DOHH2 (cell line): ENCODE data around the gene PKHD1.

Experiments
- H3F3A ChIP-seq: fragments of 200-600 bp; sonication (generic), shearing (Covaris generic); 2 replicates; pipeline ENCODE4 v1.6.0; 2016; ENCODE audit warnings: antibody characterized with exemption, mild to moderate bottlenecking; ENCODE audit not compliant: control insufficient read depth, insufficient read depth
- H3K27ac ChIP-seq: fragments of 200-600 bp; sonication (generic); 2 replicates; pipeline ENCODE4 v1.5.1; 2014; ENCODE audit warnings: low read depth, mild to moderate bottlenecking, low read length, moderate library complexity
- H3K27me3 ChIP-seq: fragments of 200-600 bp; sonication (generic); 2 replicates; pipeline ENCODE4 v1.6.1; 2014; ENCODE audit warnings: mild to moderate bottlenecking, low read length, mixed read lengths; ENCODE audit not compliant: control insufficient read depth
- H3K36me3 ChIP-seq: fragments of 200-600 bp; sonication (generic); 2 replicates; pipeline ENCODE4 v1.6.1; 2014; ENCODE audit warnings: mild to moderate bottlenecking, low read length, moderate library complexity, mixed read lengths; ENCODE audit not compliant: control insufficient read depth
- H3K4me1 ChIP-seq: fragments of 200-600 bp; sonication (generic); 2 replicates; pipeline ENCODE4 v1.6.1; 2014; ENCODE audit warnings: mild to moderate bottlenecking, low read length, mixed read lengths; ENCODE audit not compliant: control insufficient read depth
- H3K4me2 ChIP-seq: fragments of 200-600 bp; sonication (generic); 2 replicates; pipeline ENCODE4 v1.6.0; 2014; ENCODE audit warnings: mild to moderate bottlenecking, low read length, moderate library complexity
- H3K4me3 ChIP-seq: fragments of 200-600 bp; sonication (generic); 2 replicates; pipeline ENCODE4 v1.5.1; 2014; ENCODE audit warnings: mild to moderate bottlenecking, low read length, mixed read lengths
- H3K79me2 ChIP-seq: fragments of 200-600 bp; sonication (generic); 2 replicates; pipeline ENCODE4 v1.6.1; 2014; ENCODE audit warnings: mild to moderate bottlenecking, low read length, mixed read lengths; ENCODE audit not compliant: control insufficient read depth
- H3K9me2 ChIP-seq: fragments of 200-600 bp; sonication (generic); replicated peaks from 2 replicates; pipeline ENCODE4 v1.6.1; 2014; ENCODE audit warnings: mild to moderate bottlenecking, low read length, mixed read lengths; ENCODE audit not compliant: control insufficient read depth
- H3K9me3 ChIP-seq: fragments of 200-600 bp; sonication (generic); 2 replicates; pipeline ENCODE4 v1.6.1; 2014; ENCODE audit warnings: antibody characterized with exemption, low read length, mixed read lengths; ENCODE audit not compliant: control insufficient read depth, insufficient read depth
- H4K20me1 ChIP-seq: fragments of 200-600 bp; sonication (generic); 2 replicates; pipeline ENCODE4 v1.6.0; 2014; ENCODE audit warnings: low read depth, mild to moderate bottlenecking, antibody characterized with exemption, low read length, moderate library complexity; ENCODE audit not compliant: control insufficient read depth, insufficient read depth
- EZH2phosphoT487 ChIP-seq: fragments of 200-600 bp; sonication (generic); IDR thresholded peaks from 2 replicates; pipeline ENCODE4 v1.6.1; 2017; ENCODE audit warnings: borderline replicate concordance, mild to moderate bottlenecking, antibody characterized with exemption, low read length, moderate library complexity, mixed read lengths
- TF ChIP-seq, protein P1 (sequence below): fragments of 200-600 bp; sonication (generic); IDR thresholded peaks from one replicate; pipeline ENCODE4 v1.5.1; 2014; ENCODE audit warnings: antibody characterized with exemption, mild to moderate bottlenecking, low read depth, low read length; ENCODE audit not compliant: poor library complexity, severe bottlenecking

The PKHD1 gene

DNA sequence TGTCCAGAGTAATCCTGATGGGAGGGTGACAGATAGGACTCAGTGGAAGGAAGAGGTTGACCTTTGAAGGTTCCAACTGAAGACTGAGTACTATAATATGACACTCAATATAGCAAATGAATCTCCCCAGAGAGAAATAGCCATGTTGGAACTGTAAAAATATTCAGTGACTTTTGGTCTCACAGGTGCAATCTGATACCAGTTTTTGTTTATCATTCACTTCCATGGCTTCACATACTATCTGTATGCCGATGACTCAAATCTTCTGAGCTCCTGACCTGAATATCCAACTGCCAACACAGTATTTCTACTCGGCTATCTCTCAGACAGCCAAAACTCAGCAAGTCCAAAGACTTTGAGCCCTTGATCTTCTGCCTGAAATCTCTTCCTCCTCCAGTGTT, 21.8 kb upstream of the PKHD1 start:
- Histone ChIP-seq H4K20me1 (no peaks in the 10 kb centered on the region), H3K79me2 (no peaks in the 10 kb centered on the region), H3F3A (no peaks in the 10 kb centered on the region), H3K36me3 (no peaks in the 10 kb centered on the region), H3K27ac (no peak overlapping the region), H3K9me2 (no peaks in the 10 kb centered on the region), H3K9me3 (no peaks in the 10 kb centered on the region), H3K27me3 (no peaks in the 10 kb centered on the region), H3K4me3 (no peak overlapping the region), H3K4me1 (no peaks in the 10 kb centered on the region), H3K4me2 (no peak overlapping the region)
- TF ChIP-seq, protein P1, sequence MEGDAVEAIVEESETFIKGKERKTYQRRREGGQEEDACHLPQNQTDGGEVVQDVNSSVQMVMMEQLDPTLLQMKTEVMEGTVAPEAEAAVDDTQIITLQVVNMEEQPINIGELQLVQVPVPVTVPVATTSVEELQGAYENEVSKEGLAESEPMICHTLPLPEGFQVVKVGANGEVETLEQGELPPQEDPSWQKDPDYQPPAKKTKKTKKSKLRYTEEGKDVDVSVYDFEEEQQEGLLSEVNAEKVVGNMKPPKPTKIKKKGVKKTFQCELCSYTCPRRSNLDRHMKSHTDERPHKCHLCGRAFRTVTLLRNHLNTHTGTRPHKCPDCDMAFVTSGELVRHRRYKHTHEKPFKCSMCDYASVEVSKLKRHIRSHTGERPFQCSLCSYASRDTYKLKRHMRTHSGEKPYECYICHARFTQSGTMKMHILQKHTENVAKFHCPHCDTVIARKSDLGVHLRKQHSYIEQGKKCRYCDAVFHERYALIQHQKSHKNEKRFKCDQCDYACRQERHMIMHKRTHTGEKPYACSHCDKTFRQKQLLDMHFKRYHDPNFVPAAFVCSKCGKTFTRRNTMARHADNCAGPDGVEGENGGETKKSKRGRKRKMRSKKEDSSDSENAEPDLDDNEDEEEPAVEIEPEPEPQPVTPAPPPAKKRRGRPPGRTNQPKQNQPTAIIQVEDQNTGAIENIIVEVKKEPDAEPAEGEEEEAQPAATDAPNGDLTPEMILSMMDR, result no peak
- no peak for TF ChIP-seq EZH2phosphoT487

DNA sequence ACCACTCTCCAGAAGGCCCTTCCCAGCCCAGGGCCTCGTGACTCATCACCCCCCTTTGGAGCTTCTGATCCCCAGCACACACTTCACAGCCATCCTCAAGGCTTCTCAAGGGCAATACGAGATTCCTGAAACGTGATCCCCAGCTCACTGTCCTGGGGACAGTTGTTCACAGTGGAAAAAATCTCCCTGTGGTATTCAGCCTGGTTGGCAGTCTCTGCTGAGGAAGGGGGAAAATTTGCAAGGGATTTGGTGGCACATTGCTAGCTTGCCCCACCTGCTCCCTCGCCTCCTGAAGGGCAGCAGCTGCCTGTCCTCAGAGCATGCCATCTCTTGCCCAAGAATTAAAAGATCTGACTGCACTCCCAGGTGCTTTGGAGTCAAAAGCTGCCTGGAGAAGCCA, 20.7 kb upstream of the PKHD1 start:
- Histone ChIP-seq H3K4me2 (no peak overlapping the region), H3K27ac (no peak overlapping the region), H3K9me2 (no peaks in the 10 kb centered on the region), H3K27me3 (no peaks in the 10 kb centered on the region), H4K20me1 (no peaks in the 10 kb centered on the region), H3K4me1 (no peaks in the 10 kb centered on the region), H3K79me2 (no peaks in the 10 kb centered on the region), H3F3A (no peaks in the 10 kb centered on the region), H3K36me3 (no peaks in the 10 kb centered on the region), H3K4me3 (no peak overlapping the region), H3K9me3 (no peaks in the 10 kb centered on the region)
- TF ChIP-seq EZH2phosphoT487, result no peak
- TF ChIP-seq, protein P1, result no peak

DNA sequence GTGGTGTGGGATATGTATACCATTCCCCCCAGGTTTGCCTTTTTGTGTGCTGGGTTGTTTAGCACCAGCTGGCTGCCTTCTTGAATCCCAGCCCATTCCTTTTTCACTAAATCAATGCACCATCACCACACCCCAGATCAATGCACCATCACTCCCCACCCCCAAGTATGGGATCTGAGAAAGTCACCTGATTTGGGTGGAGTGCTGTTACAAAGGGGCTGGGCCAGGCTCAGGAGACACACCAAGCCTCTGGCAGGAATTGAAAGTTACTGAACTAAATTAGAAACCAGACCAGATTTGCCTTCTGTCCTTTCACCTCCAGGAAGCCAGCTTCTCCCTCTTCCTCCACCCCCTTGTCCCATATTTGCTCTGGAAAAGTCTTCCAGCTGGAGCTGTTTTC, 19.6 kb upstream of the PKHD1 start:
- no peaks in the 10 kb centered on the region for H3K4me1 ChIP-seq
- no peaks in the 10 kb centered on the region for H3F3A ChIP-seq
- TF ChIP-seq, protein P1, result no peak
- no peak for TF ChIP-seq EZH2phosphoT487
- no peaks in the 10 kb centered on the region for H3K27me3 ChIP-seq
- H3K9me3 ChIP-seq, result no peaks in the 10 kb centered on the region
- no peak overlapping the region for H3K27ac ChIP-seq
- no peak overlapping the region for H3K4me3 ChIP-seq
- H3K79me2 ChIP-seq, result no peaks in the 10 kb centered on the region
- no peaks in the 10 kb centered on the region for H4K20me1 ChIP-seq
- no peaks in the 10 kb centered on the region for H3K36me3 ChIP-seq
- no peaks in the 10 kb centered on the region for H3K9me2 ChIP-seq
- H3K4me2 ChIP-seq, result no peak overlapping the region

DNA sequence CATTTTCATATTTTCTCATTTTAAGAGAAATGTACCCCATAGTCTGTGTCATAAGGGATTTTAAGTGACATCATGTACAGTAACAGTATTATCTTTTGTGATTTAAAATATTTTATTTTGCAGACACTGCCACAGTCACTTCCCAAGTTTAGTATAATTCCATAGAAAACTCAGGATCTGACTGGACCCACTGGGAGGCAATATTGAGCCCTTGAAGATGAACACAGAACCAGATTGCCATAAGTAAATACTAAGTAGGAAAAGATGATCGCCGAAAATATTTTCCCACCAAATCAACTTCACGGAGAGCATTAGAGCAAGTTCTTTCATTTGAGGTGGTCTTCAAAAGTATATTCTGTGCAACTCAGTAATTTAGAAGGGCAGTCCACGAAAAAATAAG, 17.6 kb upstream of the PKHD1 start:
- H3K36me3 ChIP-seq, result no peaks in the 10 kb centered on the region
- peaks cover 6% of the 10 kb centered on the region for H3K27me3 ChIP-seq
- no peaks in the 10 kb centered on the region for H3K79me2 ChIP-seq
- H3K9me2 ChIP-seq, result no peaks in the 10 kb centered on the region
- no peak overlapping the region for H3K4me3 ChIP-seq
- H3F3A ChIP-seq, result no peaks in the 10 kb centered on the region
- H3K9me3 ChIP-seq, result no peaks in the 10 kb centered on the region
- H3K27ac ChIP-seq, result no peak overlapping the region
- H4K20me1 ChIP-seq, result no peaks in the 10 kb centered on the region
- TF ChIP-seq, protein P1, result no peak
- no peak for TF ChIP-seq EZH2phosphoT487
- no peak overlapping the region for H3K4me2 ChIP-seq
- H3K4me1 ChIP-seq, result no peaks in the 10 kb centered on the region
